ENCODE data around the gene TOR1AIP2. TPM values are rescaled to one million over a fixed set of nuclear protein-coding genes. Genes with fewer than 3 reads are reported as not detected.
A peak's percentile ranks its signal among the peaks of the same experiment; 100 is the strongest.

The TOR1AIP2 gene
- total and polyA plus RNA-seq, 7 experiments from 2014 or later = 9.5 to 64.9 (median 57.5) TPM

DNA sequence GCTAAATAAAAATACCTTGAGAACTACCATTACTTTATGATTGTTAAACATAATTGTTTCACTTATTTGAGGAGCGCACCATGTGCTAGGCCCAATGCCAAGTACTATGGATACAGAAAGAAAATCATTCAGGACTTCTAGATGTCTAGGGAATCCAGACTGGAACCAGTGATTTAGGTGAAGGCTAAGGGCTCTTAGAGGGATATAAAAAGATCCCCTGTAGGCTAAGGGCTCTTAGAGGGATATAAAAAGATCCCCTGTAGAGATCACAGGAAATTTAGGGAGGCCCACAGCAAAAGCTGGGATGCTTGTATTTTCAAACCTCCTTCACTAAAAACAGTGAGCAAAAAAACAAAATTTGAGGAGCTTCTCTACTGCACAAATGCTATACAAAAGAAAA, 6.7 kb downstream of the TOR1AIP2 start:
- H3K27ac Mint-ChIP-seq = peak overlapping the region in 4 of 9 donors; percentile 4 to 39 (median 19)
- H3K4me3 Mint-ChIP-seq = no peak overlapping the region
- peaks cover 0 to 25% (median 16%) of the 10 kb centered on the region in 3 experiments for H3K36me3 ChIP-seq (ENCODE audit: control insufficient read depth in 2 of 3, insufficient read depth in 3 of 3, low read length in 3 of 3)
- H3K4me1 ChIP-seq (ENCODE audit: control insufficient read depth in 2 of 2, insufficient read depth in 2 of 2, low read length in 2 of 2) = peaks cover 7 to 14% of the 10 kb centered on the region in 2 donors
- H3K4me1 Mint-ChIP-seq = peaks cover 18 to 61% (median 52%) of the 10 kb centered on the region in 7 donors
- H3K27ac ChIP-seq (ENCODE audit: low read depth, low read length) = no peak overlapping the region
- ChIA-PET POLR2A (interaction anchor here (1.3 kb wide), 1 partner anchor 11 kb away, joined by 4 read pairs; the partner anchor contains the start of gene TOR1AIP1), CTCF (interaction anchor here (1.2 to 1.4 kb wide), 2 partner anchors 9 to 57 kb away, joined by 3 to 4 read pairs; no protein-coding TSS in a partner anchor)
- DNase-seq = no peak
- no peaks in the 10 kb centered on the region for H3K27me3 ChIP-seq (ENCODE audit: control insufficient read depth in 2 of 2, insufficient read depth in 2 of 2, low read length in 2 of 2)
- ATAC-seq = no peak
- peaks cover 0 to 20% (median 10%) of the 10 kb centered on the region in 5 donors for H3K36me3 Mint-ChIP-seq
- intact Hi-C loops (cut with micrococcal nuclease) = no loop called here
- no peaks in the 10 kb centered on the region for H3K9me3 ChIP-seq (ENCODE audit: control insufficient read depth in 2 of 3, low read length in 3 of 3)
- H3K4me3 ChIP-seq (ENCODE audit: low read length) = no peak overlapping the region
- no peaks in the 10 kb centered on the region for H3K27me3 Mint-ChIP-seq
- no peaks in the 10 kb centered on the region for H3K9me3 Mint-ChIP-seq

DNA sequence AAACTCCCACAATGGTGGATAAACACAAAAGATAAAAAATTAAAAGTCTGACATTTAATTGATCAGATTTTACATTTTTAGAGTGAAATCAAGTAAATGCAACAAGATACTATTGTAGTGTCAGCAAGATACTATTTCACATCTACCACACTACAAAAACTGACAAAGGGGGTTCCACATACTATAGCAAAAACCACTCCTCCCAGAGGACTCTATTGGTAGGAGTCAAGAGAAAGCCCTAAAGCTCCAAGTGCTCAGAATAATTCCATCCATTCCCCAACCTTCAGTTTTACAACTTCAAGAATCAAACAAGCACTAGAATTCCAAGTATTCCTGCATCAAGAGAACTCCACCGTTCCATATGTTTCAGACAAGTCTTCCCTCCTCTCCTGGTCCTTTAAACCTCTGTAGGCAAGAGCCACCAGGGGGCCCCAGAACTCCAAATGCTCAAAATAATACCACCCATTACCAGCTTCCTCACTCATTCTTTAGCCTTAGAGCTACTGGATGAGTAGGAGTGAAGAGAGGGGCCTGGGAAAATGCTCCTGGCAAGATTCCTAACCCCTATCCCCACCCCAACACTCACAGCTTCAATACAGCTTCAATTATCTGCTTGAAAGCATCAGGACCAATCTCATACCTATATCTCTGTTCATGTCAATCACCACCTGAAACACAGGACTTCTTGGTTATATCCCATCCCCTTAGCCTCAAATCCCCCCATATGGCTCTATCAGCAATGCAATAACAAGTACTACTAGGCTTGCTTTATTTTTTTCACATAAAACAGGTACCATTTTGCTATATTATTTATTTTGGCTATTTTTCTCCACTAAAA, 9.9 kb downstream of the TOR1AIP2 start:
- H3K36me3 ChIP-seq (ENCODE audit: control insufficient read depth in 2 of 3, insufficient read depth in 3 of 3, low read length in 3 of 3) = peaks cover 0 to 34% (median 11%) of the 10 kb centered on the region in 3 experiments
- Mint-ChIP-seq H3K4me3 (no peak overlapping the region), H3K9me3 (no peaks in the 10 kb centered on the region), H3K4me1 (peaks cover 12 to 41% (median 24%) of the 10 kb centered on the region in 7 donors), H3K36me3 (peaks cover 10 to 32% (median 14%) of the 10 kb centered on the region in 5 donors), H3K27ac (peak overlapping the region in 5 of 9 donors; percentile 1 to 54 (median 36)), H3K27me3 (no peaks in the 10 kb centered on the region)
- POLR2A ChIA-PET = interaction anchor here (0.7 to 2.1 kb wide), 6 partner anchors 8 to 87 kb away, joined by 3 to 7 read pairs (median 4); partner anchors contain the start of genes CEP350, TOR1AIP1 and TOR1AIP2
- CTCF ChIA-PET = interaction anchor here (0.7 to 1.7 kb wide), 12 partner anchors 12 to 311 kb away, joined by 3 to 10 read pairs (median 4); partner anchors contain the start of gene CEP350
- H3K4me3 ChIP-seq (ENCODE audit: low read length) = no peak overlapping the region
- H3K4me1 ChIP-seq (ENCODE audit: control insufficient read depth in 2 of 2, insufficient read depth in 2 of 2, low read length in 2 of 2) = peaks cover 0 to 8% of the 10 kb centered on the region in 2 donors
- ATAC-seq (peak; percentile 85), DNase-seq (peak; percentile 17 to 58 (median 46))
- H3K27ac ChIP-seq (ENCODE audit: low read depth, low read length) = no peak overlapping the region
- no peaks in the 10 kb centered on the region for H3K27me3 ChIP-seq (ENCODE audit: control insufficient read depth in 2 of 2, insufficient read depth in 2 of 2, low read length in 2 of 2)
- no peaks in the 10 kb centered on the region for H3K9me3 ChIP-seq (ENCODE audit: control insufficient read depth in 2 of 3, low read length in 3 of 3)
- intact Hi-C loops (cut with micrococcal nuclease) = loop anchor here (1.0 to 10.0 kb wide), 5 partner anchors 167 to 550 kb away; no protein-coding TSS in a partner anchor

DNA sequence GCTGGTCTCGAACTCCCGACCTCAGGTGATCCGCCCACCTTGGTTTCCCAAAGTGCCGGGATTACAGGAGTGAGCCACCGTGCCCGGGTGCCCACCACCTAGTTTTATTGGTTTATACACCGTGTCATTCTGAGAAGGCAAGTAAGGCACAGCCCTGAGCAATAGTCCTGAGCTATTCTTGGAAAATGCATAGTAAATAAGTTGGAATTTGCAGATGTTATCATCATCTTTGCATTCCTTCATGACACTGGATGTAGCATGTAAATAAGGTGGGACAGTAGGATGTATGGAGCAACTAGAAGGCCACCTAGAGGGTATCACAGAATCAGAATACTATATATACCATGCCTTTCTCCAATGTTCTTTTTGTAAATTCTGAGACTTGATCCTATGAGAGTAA, 11.0 kb downstream of the TOR1AIP2 start:
- DNase-seq = no peak
- H3K36me3 Mint-ChIP-seq = peaks cover 10 to 37% (median 14%) of the 10 kb centered on the region in 5 donors
- no peak for ATAC-seq
- H3K9me3 Mint-ChIP-seq = no peaks in the 10 kb centered on the region
- H3K27ac ChIP-seq (ENCODE audit: low read depth, low read length) = no peak overlapping the region
- peaks cover 7 to 32% (median 14%) of the 10 kb centered on the region in 7 donors for H3K4me1 Mint-ChIP-seq
- CTCF ChIA-PET = interaction anchor here (0.5 to 1.5 kb wide), 7 partner anchors 13 to 203 kb away, joined by 3 to 6 read pairs (median 4); partner anchors contain the start of genes CEP350 and TOR1AIP1
- no peaks in the 10 kb centered on the region for H3K27me3 ChIP-seq (ENCODE audit: control insufficient read depth in 2 of 2, insufficient read depth in 2 of 2, low read length in 2 of 2)
- intact Hi-C loops (cut with micrococcal nuclease) = loop anchor here (1.0 to 10.0 kb wide), 5 partner anchors 168 to 551 kb away; no protein-coding TSS in a partner anchor
- H3K4me1 ChIP-seq (ENCODE audit: control insufficient read depth in 2 of 2, insufficient read depth in 2 of 2, low read length in 2 of 2) = peaks cover 0 to 8% of the 10 kb centered on the region in 2 donors
- H3K36me3 ChIP-seq (ENCODE audit: control insufficient read depth in 2 of 3, insufficient read depth in 3 of 3, low read length in 3 of 3) = peaks cover 0 to 34% (median 5%) of the 10 kb centered on the region in 3 experiments
- H3K9me3 ChIP-seq (ENCODE audit: control insufficient read depth in 2 of 3, low read length in 3 of 3) = no peaks in the 10 kb centered on the region
- POLR2A ChIA-PET = interaction anchor here (0.7 to 1.4 kb wide), 2 partner anchors 9 to 33 kb away, joined by 3 to 5 read pairs; no protein-coding TSS in a partner anchor
- H3K4me3 Mint-ChIP-seq = no peak overlapping the region
- H3K27me3 Mint-ChIP-seq = no peaks in the 10 kb centered on the region
- peak overlapping the region in 1 of 9 donors; percentile 52 for H3K27ac Mint-ChIP-seq
- H3K4me3 ChIP-seq (ENCODE audit: low read length) = no peak overlapping the region

DNA sequence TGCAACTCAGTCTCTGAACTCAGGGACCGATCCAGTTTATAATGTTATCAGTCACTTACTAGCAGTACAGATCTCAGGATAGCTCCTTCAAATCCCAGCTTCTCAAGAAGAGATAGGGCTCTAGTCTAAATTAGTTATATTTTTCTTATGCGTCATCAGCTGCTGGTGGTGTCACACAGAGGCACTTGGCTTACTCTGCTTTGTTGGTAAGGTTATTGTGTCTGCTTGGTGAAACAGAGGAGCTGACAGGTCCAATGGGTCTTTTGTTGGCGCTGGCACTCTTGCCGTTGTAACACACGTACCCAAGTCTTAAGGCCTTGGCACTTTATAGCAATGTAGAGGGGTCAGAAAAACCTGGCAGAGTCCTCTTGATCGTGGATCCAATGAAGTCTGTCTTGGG, 12.2 kb downstream of the TOR1AIP2 start:
- POLR2A ChIA-PET = interaction anchor here (1.5 to 2.0 kb wide), 2 partner anchors 12 to 18 kb away, joined by 3 to 5 read pairs; no protein-coding TSS in a partner anchor
- intact Hi-C loops (cut with micrococcal nuclease) = loop anchor here in 1 of 2 donors (5.0 to 10.0 kb wide), 2 partner anchors 169 to 552 kb away; no protein-coding TSS in a partner anchor
- no peaks in the 10 kb centered on the region for H3K27me3 ChIP-seq (ENCODE audit: control insufficient read depth in 2 of 2, insufficient read depth in 2 of 2, low read length in 2 of 2)
- ATAC-seq (no peak), DNase-seq (no peak)
- Mint-ChIP-seq H3K27ac (peak overlapping the region in 1 of 9 donors; percentile 21), H3K36me3 (peaks cover 10 to 44% (median 18%) of the 10 kb centered on the region in 5 donors), H3K9me3 (no peaks in the 10 kb centered on the region), H3K4me1 (peaks cover 5 to 24% (median 9%) of the 10 kb centered on the region in 7 donors), H3K4me3 (no peak overlapping the region), H3K27me3 (no peaks in the 10 kb centered on the region)
- peaks cover 0 to 8% of the 10 kb centered on the region in 2 donors for H3K4me1 ChIP-seq (ENCODE audit: control insufficient read depth in 2 of 2, insufficient read depth in 2 of 2, low read length in 2 of 2)
- H3K36me3 ChIP-seq (ENCODE audit: control insufficient read depth in 2 of 3, insufficient read depth in 3 of 3, low read length in 3 of 3) = peaks cover 0 to 34% (median 5%) of the 10 kb centered on the region in 3 experiments
- H3K9me3 ChIP-seq (ENCODE audit: control insufficient read depth in 2 of 3, low read length in 3 of 3) = no peaks in the 10 kb centered on the region
- H3K4me3 ChIP-seq (ENCODE audit: low read length) = no peak overlapping the region
- CTCF ChIA-PET = interaction anchor here (1.2 to 2.8 kb wide), 4 partner anchors 51 to 314 kb away, joined by 4 to 13 read pairs (median 4); no protein-coding TSS in a partner anchor
- H3K27ac ChIP-seq (ENCODE audit: low read depth, low read length) = no peak overlapping the region

DNA sequence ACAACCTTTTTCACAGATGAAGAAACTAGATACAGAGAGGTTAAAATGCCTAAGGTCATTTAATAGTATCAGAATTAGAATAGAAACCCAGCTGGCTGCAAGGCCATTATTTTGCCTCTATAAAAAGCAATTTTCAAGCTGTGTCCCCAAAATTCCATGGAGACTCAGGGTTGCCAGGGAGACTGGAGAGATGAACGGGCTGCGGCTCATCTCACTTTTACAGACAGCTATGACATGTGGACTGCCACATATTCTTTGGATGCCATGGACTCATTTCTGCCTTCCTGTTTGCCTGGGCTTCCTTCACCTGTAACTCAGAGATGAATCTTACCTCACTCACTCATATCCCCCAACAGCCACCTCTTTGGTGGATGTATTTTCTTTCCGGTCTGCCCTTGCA, 17.0 kb downstream of the TOR1AIP2 start:
- no peak overlapping the region for H3K4me3 Mint-ChIP-seq
- peaks cover 10 to 61% (median 24%) of the 10 kb centered on the region in 5 donors for H3K36me3 Mint-ChIP-seq
- no peaks in the 10 kb centered on the region for H3K27me3 ChIP-seq (ENCODE audit: control insufficient read depth in 2 of 2, insufficient read depth in 2 of 2, low read length in 2 of 2)
- ATAC-seq (no peak), DNase-seq (no peak)
- no peak overlapping the region for H3K27ac Mint-ChIP-seq
- peaks cover 0 to 11% (median 4%) of the 10 kb centered on the region in 7 donors for H3K4me1 Mint-ChIP-seq
- POLR2A ChIA-PET = interaction anchor here (0.6 kb wide), 2 partner anchors 25 to 77 kb away, joined by 3 read pairs; no protein-coding TSS in a partner anchor
- H3K4me3 ChIP-seq (ENCODE audit: low read length) = no peak overlapping the region
- no peak overlapping the region for H3K27ac ChIP-seq (ENCODE audit: low read depth, low read length)
- H3K9me3 Mint-ChIP-seq = no peaks in the 10 kb centered on the region
- H3K9me3 ChIP-seq (ENCODE audit: control insufficient read depth in 2 of 3, low read length in 3 of 3) = no peaks in the 10 kb centered on the region
- peaks cover 0 to 24% (median 5%) of the 10 kb centered on the region in 3 experiments for H3K36me3 ChIP-seq (ENCODE audit: control insufficient read depth in 2 of 3, insufficient read depth in 3 of 3, low read length in 3 of 3)
- H3K4me1 ChIP-seq (ENCODE audit: control insufficient read depth in 2 of 2, insufficient read depth in 2 of 2, low read length in 2 of 2) = no peaks in the 10 kb centered on the region
- CTCF ChIA-PET = no interaction called here
- no peaks in the 10 kb centered on the region for H3K27me3 Mint-ChIP-seq
- intact Hi-C loops (cut with micrococcal nuclease) = loop anchor here in 1 of 2 donors (10.0 kb wide), 1 partner anchor 174 kb away; no protein-coding TSS in a partner anchor

DNA sequence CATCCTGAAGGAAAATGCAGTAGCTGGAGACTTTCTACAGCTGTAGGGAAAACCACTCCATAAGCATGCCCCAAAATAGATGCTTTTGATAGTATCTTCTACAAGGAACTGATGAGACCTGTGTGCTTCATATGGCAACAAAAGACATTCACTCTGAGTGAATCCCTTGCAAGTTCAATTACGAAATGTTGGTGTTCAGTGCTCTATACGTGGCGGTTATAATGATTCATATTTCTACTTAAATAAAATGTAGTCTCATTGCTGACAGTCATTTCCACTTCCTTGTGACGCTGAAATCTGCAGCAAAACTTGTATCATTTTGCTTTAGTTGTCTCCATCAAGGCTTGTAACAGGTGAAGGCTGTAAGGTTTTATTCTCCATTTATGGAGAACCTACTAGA, 20.6 kb downstream of the TOR1AIP2 start:
- no peaks in the 10 kb centered on the region for H3K9me3 ChIP-seq (ENCODE audit: control insufficient read depth in 2 of 3, low read length in 3 of 3)
- no peak for DNase-seq
- H3K36me3 ChIP-seq (ENCODE audit: control insufficient read depth in 2 of 3, insufficient read depth in 3 of 3, low read length in 3 of 3) = peaks cover 0 to 9% (median 4%) of the 10 kb centered on the region in 3 experiments
- ATAC-seq = peak; percentile 50
- no peaks in the 10 kb centered on the region for H3K4me1 ChIP-seq (ENCODE audit: control insufficient read depth in 2 of 2, insufficient read depth in 2 of 2, low read length in 2 of 2)
- peaks cover 0 to 46% (median 17%) of the 10 kb centered on the region in 5 donors for H3K36me3 Mint-ChIP-seq
- intact Hi-C loops (cut with micrococcal nuclease) = no loop called here
- no peak overlapping the region for H3K27ac ChIP-seq (ENCODE audit: low read depth, low read length)
- H3K4me3 ChIP-seq (ENCODE audit: low read length) = no peak overlapping the region
- ChIA-PET POLR2A (no interaction called here), CTCF (no interaction called here)
- H3K9me3 Mint-ChIP-seq = no peaks in the 10 kb centered on the region
- no peaks in the 10 kb centered on the region for H3K27me3 ChIP-seq (ENCODE audit: control insufficient read depth in 2 of 2, insufficient read depth in 2 of 2, low read length in 2 of 2)
- peaks cover 2 to 19% (median 6%) of the 10 kb centered on the region in 7 donors for H3K4me1 Mint-ChIP-seq
- peak overlapping the region in 1 of 9 donors; percentile 17 for H3K27ac Mint-ChIP-seq
- H3K4me3 Mint-ChIP-seq = no peak overlapping the region
- H3K27me3 Mint-ChIP-seq = no peaks in the 10 kb centered on the region

Data from naive thymus-derived CD4-positive, alpha-beta T cell (primary cell).